Smooth muscle cell (in vitro differentiated cells): Measurements from ENCODE around the gene IL34. TPM values are rescaled to one million over a fixed set of nuclear protein-coding genes. Genes with fewer than 3 reads are reported as not detected.

ENCODE experiments used
- DNase-seq: peaks from one replicate; lab custom pipeline; 2025; ENCODE audit not compliant: unreplicated experiment; lab: John Stamatoyannopoulos, UW
- H2AFZ ChIP-seq: fragments of 200-600 bp; sonication (generic); 2 replicates; pipeline ENCODE4 v1.6.0; 2016; ENCODE audit warnings: antibody characterized with exemption, low read depth, mild to moderate bottlenecking
- H3F3A ChIP-seq: fragments of 200-600 bp; sonication (generic); 2 replicates; pipeline ENCODE4 v1.6.0; 2017; ENCODE audit warnings: antibody characterized with exemption, low read depth
- H3K27ac ChIP-seq: fragments of 200-600 bp; sonication (generic); 2 replicates; pipeline ENCODE4 v1.5.1; 2016; ENCODE audit warnings: low read depth, mild to moderate bottlenecking
- H3K27me3 ChIP-seq: fragments of 200-600 bp; sonication (generic); 2 replicates; pipeline ENCODE4 v1.6.1; 2016; ENCODE audit warnings: low read depth, mild to moderate bottlenecking
- H3K36me3 ChIP-seq: fragments of 200-600 bp; sonication (generic); 2 replicates; pipeline ENCODE4 v1.5.1; 2016; ENCODE audit warnings: low read depth
- H3K4me1 ChIP-seq: fragments of 200-600 bp; sonication (generic); 2 replicates; pipeline ENCODE4 v1.5.1; 2016; ENCODE audit warnings: low read depth
- H3K4me2 ChIP-seq: fragments of 200-600 bp; sonication (generic); 2 replicates; pipeline ENCODE4 v1.6.0; 2016; ENCODE audit warnings: mild to moderate bottlenecking
- H3K4me3 ChIP-seq: fragments of 200-600 bp; sonication (generic); 2 replicates; pipeline ENCODE4 v1.5.1; 2016; ENCODE audit warnings: mild to moderate bottlenecking
- H3K79me2 ChIP-seq: fragments of 200-600 bp; sonication (generic); 2 replicates; pipeline ENCODE4 v1.6.0; 2016; ENCODE audit warnings: low read depth, mild to moderate bottlenecking
- H3K9ac ChIP-seq: fragments of 200-600 bp; sonication (generic); 2 replicates; pipeline ENCODE4 v1.6.0; 2016; ENCODE audit warnings: low read depth
- H3K9me3 ChIP-seq: fragments of 200-600 bp; sonication (generic); replicated peaks from 2 replicates; pipeline ENCODE4 v1.5.1; 2016; ENCODE audit warnings: low read depth
- H4K20me1 ChIP-seq: fragments of 200-600 bp; sonication (generic); 2 replicates; pipeline ENCODE4 v1.6.0; 2016; ENCODE audit warnings: low read depth
- WGBS: methylation state at CpG from one replicate; pipeline ENCODE4 v1.1.7; 2016; ENCODE audit warnings: low lambda C conversion rate; 5-methylcytosine and 5-hydroxymethylcytosine counted together
- polyA plus RNA-seq: library from polyadenylated mRNA; unstranded; fragments of >200 nt; fragmentation: Nextera tagmentation; extraction: Ambion mirVana; gene quantifications from 2 replicates; pipeline ENCODE4 v1.2.1, GENCODE V29; 2016
- total RNA-seq: library from RNA; depleted of rRNA; stranded (reverse); fragments of >200 nt; gene quantifications from 2 replicates; pipeline ENCODE4 v1.2.3, GENCODE V29; 2014
- TF ChIP-seq, protein P1 (sequence below): fragments of 200-600 bp; sonication (generic); IDR thresholded peaks from 2 replicates; pipeline ENCODE4 v1.5.1; 2017; ENCODE audit warnings: borderline replicate concordance, mild to moderate bottlenecking, antibody characterized with exemption; ENCODE audit not compliant: insufficient read depth, poor library complexity, severe bottlenecking

The IL34 gene
- total and polyA plus RNA-seq, 2 experiments from 2014 or later = 0.49 TPM; not detected in 1

GRCh38 chr16:70661534-70661917, 15.2 kb downstream of the IL34 start:
- Histone ChIP-seq H3K4me3 (no peak overlapping the region), H3K79me2 (no peaks in the 10 kb centered on the region), H3K9ac (no peak overlapping the region), H3K27me3 (no peaks in the 10 kb centered on the region), H3K36me3 (no peaks in the 10 kb centered on the region), H3F3A (no peaks in the 10 kb centered on the region), H3K9me3 (no peaks in the 10 kb centered on the region), H3K4me2 (no peak overlapping the region), H3K27ac (no peak overlapping the region), H4K20me1 (no peaks in the 10 kb centered on the region), H3K4me1 (no peaks in the 10 kb centered on the region), H2AFZ (no peak overlapping the region)
- DNase-seq = no peak
- 90% methylated on average over 15 of the region's 17 CpGs for WGBS
- TF ChIP-seq, protein P1, sequence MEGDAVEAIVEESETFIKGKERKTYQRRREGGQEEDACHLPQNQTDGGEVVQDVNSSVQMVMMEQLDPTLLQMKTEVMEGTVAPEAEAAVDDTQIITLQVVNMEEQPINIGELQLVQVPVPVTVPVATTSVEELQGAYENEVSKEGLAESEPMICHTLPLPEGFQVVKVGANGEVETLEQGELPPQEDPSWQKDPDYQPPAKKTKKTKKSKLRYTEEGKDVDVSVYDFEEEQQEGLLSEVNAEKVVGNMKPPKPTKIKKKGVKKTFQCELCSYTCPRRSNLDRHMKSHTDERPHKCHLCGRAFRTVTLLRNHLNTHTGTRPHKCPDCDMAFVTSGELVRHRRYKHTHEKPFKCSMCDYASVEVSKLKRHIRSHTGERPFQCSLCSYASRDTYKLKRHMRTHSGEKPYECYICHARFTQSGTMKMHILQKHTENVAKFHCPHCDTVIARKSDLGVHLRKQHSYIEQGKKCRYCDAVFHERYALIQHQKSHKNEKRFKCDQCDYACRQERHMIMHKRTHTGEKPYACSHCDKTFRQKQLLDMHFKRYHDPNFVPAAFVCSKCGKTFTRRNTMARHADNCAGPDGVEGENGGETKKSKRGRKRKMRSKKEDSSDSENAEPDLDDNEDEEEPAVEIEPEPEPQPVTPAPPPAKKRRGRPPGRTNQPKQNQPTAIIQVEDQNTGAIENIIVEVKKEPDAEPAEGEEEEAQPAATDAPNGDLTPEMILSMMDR = no peak

DNA sequence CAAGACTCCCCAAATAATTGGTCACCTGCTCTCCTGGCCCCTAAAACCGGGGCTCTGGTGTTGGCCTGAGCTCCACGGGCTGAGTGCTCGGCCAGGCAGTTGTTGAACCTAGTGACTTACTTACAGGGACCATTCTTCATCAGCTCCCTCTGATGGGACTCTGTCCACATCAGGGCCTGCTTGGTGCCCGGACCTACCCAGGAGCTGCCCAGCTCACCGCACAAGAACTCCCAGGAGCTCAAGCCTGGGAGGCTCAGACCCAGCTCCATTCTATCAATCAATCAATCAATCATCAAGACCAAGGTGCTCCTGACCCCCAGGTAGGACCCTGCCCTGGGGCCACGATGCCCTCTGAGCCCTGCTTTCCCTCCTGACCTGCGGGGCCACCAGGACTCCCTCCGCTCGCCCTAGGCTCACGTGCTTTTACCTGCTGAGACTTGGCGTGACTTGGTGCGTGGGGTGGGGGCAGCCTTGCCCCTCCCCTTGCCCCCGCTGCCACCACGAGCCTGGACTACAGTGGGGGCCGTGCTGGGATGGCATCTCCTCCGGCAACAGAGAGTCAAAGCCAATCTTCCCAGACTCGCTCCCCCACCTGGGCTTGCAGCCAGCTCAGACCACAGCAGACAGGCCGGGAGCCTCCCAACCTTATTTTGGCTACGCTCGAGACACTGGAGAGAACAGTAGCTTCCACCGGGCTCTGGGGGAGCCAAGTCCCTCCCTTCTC, 15.7 kb downstream of the IL34 start:
- Histone ChIP-seq H2AFZ (no peak overlapping the region), H3K79me2 (no peaks in the 10 kb centered on the region), H4K20me1 (peaks cover 5% of the 10 kb centered on the region), H3K27me3 (no peaks in the 10 kb centered on the region), H3K36me3 (no peaks in the 10 kb centered on the region), H3K9ac (no peak overlapping the region), H3K4me3 (no peak overlapping the region), H3K9me3 (no peaks in the 10 kb centered on the region), H3F3A (no peaks in the 10 kb centered on the region), H3K4me2 (no peak overlapping the region), H3K4me1 (no peaks in the 10 kb centered on the region), H3K27ac (no peak overlapping the region)
- WGBS = 87% methylated on average over 19 of the region's 21 CpGs
- DNase-seq = no peak
- TF ChIP-seq, protein P1 = no peak

DNA sequence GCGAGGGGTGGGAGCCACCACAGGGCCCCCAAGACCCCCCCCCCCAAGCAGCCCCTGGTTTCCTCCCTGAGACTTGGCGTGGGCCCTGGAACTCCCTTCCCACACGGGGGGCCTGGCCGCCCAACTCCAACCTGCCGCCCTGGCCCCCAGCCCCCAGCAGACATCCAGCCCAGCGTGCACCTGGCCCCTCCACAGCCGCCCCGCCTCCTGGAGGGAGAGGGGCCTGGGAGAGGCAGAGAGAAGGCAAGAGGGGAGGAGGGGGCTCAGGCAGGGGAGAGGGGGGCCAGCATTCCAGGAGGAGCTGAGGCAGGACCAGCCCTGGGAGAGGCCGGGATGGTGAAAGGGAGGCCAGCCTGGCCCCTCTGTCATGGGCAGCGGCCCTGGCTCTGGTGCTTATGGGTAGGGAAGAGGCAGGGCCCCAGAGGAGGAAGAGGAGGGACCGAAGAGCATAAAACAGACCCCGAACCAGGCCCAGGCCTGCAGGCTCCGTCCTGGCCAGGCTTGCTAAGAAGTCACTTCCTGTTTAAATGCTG, 16.7 kb downstream of the IL34 start:
- DNase-seq = no peak
- 86% methylated on average over 7 of the region's 13 CpGs for WGBS
- H4K20me1 ChIP-seq = peaks cover 5% of the 10 kb centered on the region

More for the DNA sequence above, 16.7 kb downstream of the IL34 start:
- TF ChIP-seq, protein P1 = no peak
- no peak overlapping the region for H3K4me3 ChIP-seq
- no peaks in the 10 kb centered on the region for H3K4me1 ChIP-seq
- no peak overlapping the region for H3K27ac ChIP-seq
- H3K9me3 ChIP-seq = no peaks in the 10 kb centered on the region
- H3K9ac ChIP-seq = no peak overlapping the region
- no peak overlapping the region for H3K4me2 ChIP-seq
- no peak overlapping the region for H2AFZ ChIP-seq
- H3K79me2 ChIP-seq = no peaks in the 10 kb centered on the region
- no peaks in the 10 kb centered on the region for H3K27me3 ChIP-seq
- no peaks in the 10 kb centered on the region for H3K36me3 ChIP-seq
- no peaks in the 10 kb centered on the region for H3F3A ChIP-seq
